Thyroid gland (tissue), 4 donors: ENCODE data around the gene TSSK3.

Experiments used
- POLR2A ChIP-seq, 2 donors: fragments of 450-650 bp; IDR thresholded peaks; one replicate each; pipeline ENCODE4 v1.6.1; 2017; ENCODE audit warnings: antibody characterized with exemption in 2 of 2, mild to moderate bottlenecking in 2 of 2, moderate library complexity in 1 of 2
- TF ChIP-seq, protein P1 (sequence below), 6 experiments: fragments of 200-600 bp in 3 of 6; fragments of 450-650 bp in 3 of 6; sonication (generic) in 3 of 6; IDR thresholded peaks; one replicate each; pipeline ENCODE4 v1.5.1; 2016 to 2019; ENCODE audit warnings: antibody characterized with exemption in 6 of 6, mild to moderate bottlenecking in 2 of 6, inconsistent platforms in 1 of 6, moderate library complexity in 1 of 6

DNA sequence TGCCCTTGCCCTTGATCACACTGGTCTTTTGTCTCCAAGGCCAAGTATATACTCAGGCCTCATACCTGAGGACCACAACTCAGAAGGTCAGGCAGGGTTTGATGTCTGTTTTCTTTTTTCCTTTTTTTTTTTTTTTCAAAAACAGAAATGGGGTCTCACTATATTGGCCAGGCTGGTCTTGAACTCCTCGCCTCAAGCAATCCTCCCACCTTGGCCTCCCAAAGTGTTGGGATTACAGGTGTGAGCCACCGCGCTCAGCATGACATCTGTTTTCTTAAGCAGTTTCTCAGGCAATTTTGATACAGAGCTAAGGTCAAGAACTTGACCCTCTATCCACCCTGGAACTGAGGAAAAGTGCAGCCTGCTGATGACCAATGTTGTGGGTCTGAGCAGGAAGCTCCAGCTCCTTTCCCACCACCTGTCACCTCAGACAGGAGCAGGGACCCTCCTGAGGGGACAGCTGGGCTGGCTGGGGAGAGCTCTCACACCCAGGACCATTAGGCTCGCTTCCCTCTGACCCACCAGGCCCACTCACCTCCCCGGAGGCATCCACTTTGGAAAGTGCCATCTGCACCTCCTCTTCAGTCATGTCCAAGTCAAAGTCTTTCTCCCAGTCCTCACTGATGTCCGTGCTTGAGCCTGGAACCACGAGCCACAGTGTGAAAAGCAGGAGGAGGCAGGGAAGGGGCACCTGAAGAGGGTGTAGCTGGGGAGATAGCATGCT, 5.7 kb downstream of the TSSK3 start:
- TF ChIP-seq, protein P1, sequence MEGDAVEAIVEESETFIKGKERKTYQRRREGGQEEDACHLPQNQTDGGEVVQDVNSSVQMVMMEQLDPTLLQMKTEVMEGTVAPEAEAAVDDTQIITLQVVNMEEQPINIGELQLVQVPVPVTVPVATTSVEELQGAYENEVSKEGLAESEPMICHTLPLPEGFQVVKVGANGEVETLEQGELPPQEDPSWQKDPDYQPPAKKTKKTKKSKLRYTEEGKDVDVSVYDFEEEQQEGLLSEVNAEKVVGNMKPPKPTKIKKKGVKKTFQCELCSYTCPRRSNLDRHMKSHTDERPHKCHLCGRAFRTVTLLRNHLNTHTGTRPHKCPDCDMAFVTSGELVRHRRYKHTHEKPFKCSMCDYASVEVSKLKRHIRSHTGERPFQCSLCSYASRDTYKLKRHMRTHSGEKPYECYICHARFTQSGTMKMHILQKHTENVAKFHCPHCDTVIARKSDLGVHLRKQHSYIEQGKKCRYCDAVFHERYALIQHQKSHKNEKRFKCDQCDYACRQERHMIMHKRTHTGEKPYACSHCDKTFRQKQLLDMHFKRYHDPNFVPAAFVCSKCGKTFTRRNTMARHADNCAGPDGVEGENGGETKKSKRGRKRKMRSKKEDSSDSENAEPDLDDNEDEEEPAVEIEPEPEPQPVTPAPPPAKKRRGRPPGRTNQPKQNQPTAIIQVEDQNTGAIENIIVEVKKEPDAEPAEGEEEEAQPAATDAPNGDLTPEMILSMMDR (IDR thresholded peaks at IDR 0.05) = no peak
- TF ChIP-seq POLR2A (IDR thresholded peaks at IDR 0.05) = no peak
